Measurements from ENCODE around the gene SRD5A1. TPM values are rescaled to one million over a fixed set of nuclear protein-coding genes. Genes with fewer than 3 reads are reported as not detected.

Gene SRD5A1
- total RNA-seq, 4 donors from 2014 or later = 0.75 to 4.3 (median 3.3) TPM

DNA sequence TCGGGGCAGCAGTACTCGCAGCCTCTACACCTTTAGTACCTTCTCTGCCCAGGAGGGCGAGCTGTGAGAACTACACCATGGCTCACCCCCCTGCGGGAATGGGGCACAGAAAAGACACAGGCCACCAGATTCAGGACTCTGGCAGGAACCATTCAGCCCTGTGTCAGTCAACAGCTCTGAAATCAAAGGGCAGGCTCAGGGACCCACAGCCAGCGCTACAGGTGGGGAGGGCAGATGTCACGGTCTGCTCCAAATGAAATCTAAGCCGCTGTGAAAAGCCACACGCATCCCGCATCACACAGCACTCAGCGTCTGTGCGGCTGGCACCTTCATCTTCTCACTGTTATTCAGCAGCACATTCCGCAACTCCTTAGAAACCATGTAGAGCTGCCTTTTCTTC is 28.3 kb upstream of the SRD5A1 start:
- no peak for DNase-seq
- ATAC-seq = no peak
- no peak overlapping the region for H3K27ac ChIP-seq
- no peaks in the 10 kb centered on the region for H3K9me3 ChIP-seq
- TF ChIP-seq POLR2A (IDR thresholded peaks at IDR 0.05) = no peak
- TF ChIP-seq, protein P1, sequence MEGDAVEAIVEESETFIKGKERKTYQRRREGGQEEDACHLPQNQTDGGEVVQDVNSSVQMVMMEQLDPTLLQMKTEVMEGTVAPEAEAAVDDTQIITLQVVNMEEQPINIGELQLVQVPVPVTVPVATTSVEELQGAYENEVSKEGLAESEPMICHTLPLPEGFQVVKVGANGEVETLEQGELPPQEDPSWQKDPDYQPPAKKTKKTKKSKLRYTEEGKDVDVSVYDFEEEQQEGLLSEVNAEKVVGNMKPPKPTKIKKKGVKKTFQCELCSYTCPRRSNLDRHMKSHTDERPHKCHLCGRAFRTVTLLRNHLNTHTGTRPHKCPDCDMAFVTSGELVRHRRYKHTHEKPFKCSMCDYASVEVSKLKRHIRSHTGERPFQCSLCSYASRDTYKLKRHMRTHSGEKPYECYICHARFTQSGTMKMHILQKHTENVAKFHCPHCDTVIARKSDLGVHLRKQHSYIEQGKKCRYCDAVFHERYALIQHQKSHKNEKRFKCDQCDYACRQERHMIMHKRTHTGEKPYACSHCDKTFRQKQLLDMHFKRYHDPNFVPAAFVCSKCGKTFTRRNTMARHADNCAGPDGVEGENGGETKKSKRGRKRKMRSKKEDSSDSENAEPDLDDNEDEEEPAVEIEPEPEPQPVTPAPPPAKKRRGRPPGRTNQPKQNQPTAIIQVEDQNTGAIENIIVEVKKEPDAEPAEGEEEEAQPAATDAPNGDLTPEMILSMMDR (IDR thresholded peaks at IDR 0.05 in 4 of 5, conservative IDR thresholded peaks at IDR 0.05 in 1 of 5) = no peak
- H3K27me3 ChIP-seq = no peaks in the 10 kb centered on the region
- H3K4me3 ChIP-seq = no peak overlapping the region
- peaks cover 0 to 99% of the 10 kb centered on the region in 2 donors for H3K36me3 ChIP-seq
- H3K4me1 ChIP-seq = peaks cover 0 to 11% of the 10 kb centered on the region in 2 donors
- in situ Hi-C loops (cut with MboI; ENCODE audit: low sequenced_read_pairs in 4 of 4) = no loop called here
- intact Hi-C loops (cut with DNase I; ENCODE audit: low total_unique reads) = no loop called here

GRCh38 chr5:6606884-6607558 is 26.2 kb upstream of the SRD5A1 start:
- in situ Hi-C loops (cut with MboI; ENCODE audit: low sequenced_read_pairs in 4 of 4) = no loop called here
- H3K27ac ChIP-seq = peak overlapping the region in 1 of 4 donors; percentile 60
- H3K4me1 ChIP-seq = peaks cover 0 to 11% of the 10 kb centered on the region in 2 donors
- TF ChIP-seq, protein P1 (IDR thresholded peaks at IDR 0.05 in 4 of 5, conservative IDR thresholded peaks at IDR 0.05 in 1 of 5) = no peak
- TF ChIP-seq POLR2A (IDR thresholded peaks at IDR 0.05) = no peak
- no peak overlapping the region for H3K4me3 ChIP-seq
- DNase-seq (no peak), ATAC-seq (no peak)
- no peaks in the 10 kb centered on the region for H3K9me3 ChIP-seq
- no peaks in the 10 kb centered on the region for H3K27me3 ChIP-seq
- H3K36me3 ChIP-seq = peaks cover 0 to 96% of the 10 kb centered on the region in 2 donors
- intact Hi-C loops (cut with DNase I; ENCODE audit: low total_unique reads) = no loop called here

- intact Hi-C loops (cut with DNase I; ENCODE audit: low total_unique reads) = no loop called here
- peak overlapping the region in 1 of 4 donors; percentile 60 for H3K27ac ChIP-seq
- ATAC-seq = peak in 1 of 2 donors; percentile 76
Observed at GRCh38 chr5:6607559-6607936, 25.7 kb upstream of the SRD5A1 start.

GRCh38 chr5:6608016-6608415 is 25.2 kb upstream of the SRD5A1 start:
- intact Hi-C loops (cut with DNase I; ENCODE audit: low total_unique reads) (no loop called here), in situ Hi-C loops (cut with MboI; ENCODE audit: low sequenced_read_pairs in 4 of 4) (no loop called here)
- no peak for ATAC-seq
- no peaks in the 10 kb centered on the region for H3K27me3 ChIP-seq
- H3K36me3 ChIP-seq = peaks cover 0 to 94% of the 10 kb centered on the region in 2 donors
- TF ChIP-seq POLR2A (IDR thresholded peaks at IDR 0.05) = no peak
- TF ChIP-seq, protein P1 (IDR thresholded peaks at IDR 0.05 in 4 of 5, conservative IDR thresholded peaks at IDR 0.05 in 1 of 5) = no peak
- no peaks in the 10 kb centered on the region for H3K9me3 ChIP-seq
- no peak overlapping the region for H3K4me3 ChIP-seq
- peaks cover 0 to 11% of the 10 kb centered on the region in 2 donors for H3K4me1 ChIP-seq
- no peak for DNase-seq
- peak overlapping the region in 1 of 4 donors; percentile 60 for H3K27ac ChIP-seq

More at GRCh38 chr5:6607559-6607936, 25.7 kb upstream of the SRD5A1 start:
- no peaks in the 10 kb centered on the region for H3K27me3 ChIP-seq
- H3K4me1 ChIP-seq = peaks cover 0 to 11% of the 10 kb centered on the region in 2 donors
- peaks cover 0 to 94% of the 10 kb centered on the region in 2 donors for H3K36me3 ChIP-seq
- no peak for DNase-seq
- H3K9me3 ChIP-seq = no peaks in the 10 kb centered on the region
- no peak for TF ChIP-seq POLR2A (IDR thresholded peaks at IDR 0.05)
- TF ChIP-seq, protein P1 (IDR thresholded peaks at IDR 0.05 in 4 of 5, conservative IDR thresholded peaks at IDR 0.05 in 1 of 5) = no peak
- no peak overlapping the region for H3K4me3 ChIP-seq
- in situ Hi-C loops (cut with MboI; ENCODE audit: low sequenced_read_pairs in 4 of 4) = no loop called here
